Prostate gland (tissue), 2 donors: ENCODE data around the gene RBFOX1. TPM values are rescaled to one million over a fixed set of nuclear protein-coding genes. Genes with fewer than 3 reads are reported as not detected.

ENCODE experiments used
- DNase-seq: peaks from one replicate; pipeline ENCODE4 v3.0.0-alpha.2; 2019; ENCODE audit warnings: low spot score
- H3K27ac ChIP-seq, 2 donors: fragments of 200-600 bp; sonication (generic); 2 replicates each; pipeline ENCODE4 v1.5.1; 2017 to 2019
- H3K27me3 ChIP-seq: fragments of 200-600 bp; sonication (generic); replicated peaks from 2 replicates; pipeline ENCODE4 v1.5.1; 2019; ENCODE audit not compliant: insufficient read depth
- H3K36me3 ChIP-seq, 2 donors: fragments of 200-600 bp; sonication (generic); 1 replicate in 1 of 2; 2 replicates in 1 of 2; pipeline versions ENCODE4 v1.5.1 to v1.8.1; 2017 to 2019
- H3K4me1 ChIP-seq: fragments of 200-600 bp; sonication (generic); replicated peaks from 2 replicates; pipeline ENCODE4 v1.5.1; 2019
- H3K4me3 ChIP-seq, 2 donors: fragments of 200-600 bp; sonication (generic); 2 replicates each; pipeline ENCODE4 v1.5.1; 2017 to 2019
- H3K9me3 ChIP-seq: fragments of 200-600 bp; sonication (generic); 2 replicates; pipeline ENCODE4 v1.5.1; 2017
- POLR2A ChIP-seq: fragments of 450-650 bp; IDR thresholded peaks from one replicate; pipeline ENCODE4 v1.6.1; 2016; ENCODE audit warnings: antibody characterized with exemption, mild to moderate bottlenecking
- POLR2AphosphoS5 ChIP-seq: sonication (generic); formaldehyde crosslinking; IDR thresholded peaks from one replicate; pipeline ENCODE4 v1.6.1; 2017; ENCODE audit warnings: antibody characterized with exemption
- WGBS: methylation state at CpG from one replicate; pipeline ENCODE4 v1.1.5; 2018; 5-methylcytosine and 5-hydroxymethylcytosine counted together
- intact Hi-C: fragments of 100-400 bp; cut with DNase I; formaldehyde crosslinking; loops from one replicate; pipeline ENCODE4 v1.14.2; 2022
- total RNA-seq, 2 donors: library from RNA; depleted of rRNA; stranded (reverse); fragments of >200 nt; gene quantifications; one replicate each; pipeline ENCODE4 v1.1.0, GENCODE V29; 2016
- TF ChIP-seq, protein P1 (sequence below), 4 experiments: fragments of 200-600 bp in 2 of 4; fragments of 450-650 bp in 2 of 4; sonication (generic) in 2 of 4; IDR thresholded peaks; 1 replicate in 3 of 4; 2 replicates in 1 of 4; pipeline ENCODE4 v1.5.1; 2016 to 2019; ENCODE audit warnings: antibody characterized with exemption in 4 of 4, mild to moderate bottlenecking in 2 of 4, moderate library complexity in 2 of 4

RBFOX1 gene
- total RNA-seq = 1 to 10 TPM; 1.3 to 1.5 TPM

DNA sequence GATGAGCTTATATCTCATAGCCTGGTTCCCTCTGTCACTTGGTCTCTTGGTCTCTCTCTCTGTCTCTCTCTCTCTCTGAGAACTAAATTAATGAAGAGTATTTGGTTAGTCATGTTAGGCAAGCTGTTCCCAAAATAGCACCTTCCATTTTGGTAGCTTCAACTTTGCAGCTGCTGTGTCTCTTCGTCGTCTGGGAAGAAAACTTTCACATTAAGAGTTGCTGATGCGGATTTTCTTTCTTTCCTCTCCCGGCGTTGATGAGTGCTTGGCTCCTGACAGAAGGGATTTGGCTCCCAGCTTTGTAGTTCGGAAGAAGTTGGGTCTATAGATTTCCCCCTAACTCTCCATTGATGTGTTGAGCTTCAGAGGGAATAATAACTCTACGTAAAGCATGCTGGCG, at the start of gene RBFOX1:
TSS of gene RBFOX1 (plus strand) at position 235 of the 400 bp plus-strand sequence.
- no peak within 1 kb of the TSS for H3K27ac ChIP-seq
- H3K4me1 ChIP-seq = no peaks in the 10 kb centered on the region
- intact Hi-C loops = no loop called here
- H3K36me3 ChIP-seq = no peaks in the 10 kb centered on the region
- no peaks in the 10 kb centered on the region for H3K9me3 ChIP-seq
- 66% methylated on average over 8 of the region's 8 CpGs for WGBS
- no peak within 1 kb of the TSS for H3K4me3 ChIP-seq
- no peak for TF ChIP-seq POLR2A
- TF ChIP-seq, protein P1, sequence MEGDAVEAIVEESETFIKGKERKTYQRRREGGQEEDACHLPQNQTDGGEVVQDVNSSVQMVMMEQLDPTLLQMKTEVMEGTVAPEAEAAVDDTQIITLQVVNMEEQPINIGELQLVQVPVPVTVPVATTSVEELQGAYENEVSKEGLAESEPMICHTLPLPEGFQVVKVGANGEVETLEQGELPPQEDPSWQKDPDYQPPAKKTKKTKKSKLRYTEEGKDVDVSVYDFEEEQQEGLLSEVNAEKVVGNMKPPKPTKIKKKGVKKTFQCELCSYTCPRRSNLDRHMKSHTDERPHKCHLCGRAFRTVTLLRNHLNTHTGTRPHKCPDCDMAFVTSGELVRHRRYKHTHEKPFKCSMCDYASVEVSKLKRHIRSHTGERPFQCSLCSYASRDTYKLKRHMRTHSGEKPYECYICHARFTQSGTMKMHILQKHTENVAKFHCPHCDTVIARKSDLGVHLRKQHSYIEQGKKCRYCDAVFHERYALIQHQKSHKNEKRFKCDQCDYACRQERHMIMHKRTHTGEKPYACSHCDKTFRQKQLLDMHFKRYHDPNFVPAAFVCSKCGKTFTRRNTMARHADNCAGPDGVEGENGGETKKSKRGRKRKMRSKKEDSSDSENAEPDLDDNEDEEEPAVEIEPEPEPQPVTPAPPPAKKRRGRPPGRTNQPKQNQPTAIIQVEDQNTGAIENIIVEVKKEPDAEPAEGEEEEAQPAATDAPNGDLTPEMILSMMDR (IDR thresholded peaks at IDR 0.05) = no peak
- no peak for TF ChIP-seq POLR2AphosphoS5
- no peak for DNase-seq
- no peaks in the 10 kb centered on the region for H3K27me3 ChIP-seq

DNA sequence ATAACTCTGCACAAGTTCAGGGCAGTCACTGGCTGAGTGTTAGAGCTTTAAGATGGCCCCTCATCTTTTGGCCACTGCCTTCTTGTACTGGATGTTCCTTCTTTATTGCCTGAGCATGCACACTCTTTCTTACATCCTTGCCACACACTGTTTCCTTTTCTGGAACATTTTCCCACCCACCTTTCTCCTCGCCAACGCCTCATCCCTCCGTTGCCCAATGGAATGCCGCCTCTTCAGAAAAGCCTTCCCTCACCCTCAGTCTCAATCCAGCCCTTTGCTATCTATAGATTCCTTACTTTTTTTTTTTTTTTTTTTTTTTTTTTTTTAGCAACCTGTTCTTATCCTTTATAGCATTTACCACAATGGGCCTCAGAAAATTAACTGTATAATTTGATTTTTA, 47.9 kb upstream of the RBFOX1 start:
- intact Hi-C loops = no loop called here
- Histone ChIP-seq H3K27ac (no peak overlapping the region), H3K9me3 (no peaks in the 10 kb centered on the region), H3K36me3 (no peaks in the 10 kb centered on the region), H3K4me3 (no peak overlapping the region), H3K27me3 (no peaks in the 10 kb centered on the region), H3K4me1 (no peaks in the 10 kb centered on the region)
- WGBS = 89% methylated on average over 4 of the region's 4 CpGs
- DNase-seq = no peak
- TF ChIP-seq, protein P1 (IDR thresholded peaks at IDR 0.05) = no peak
- TF ChIP-seq POLR2AphosphoS5 (no peak), POLR2A (no peak)

- no peak for TF ChIP-seq POLR2AphosphoS5
- TF ChIP-seq, protein P1 (IDR thresholded peaks at IDR 0.05) = no peak
- no peak for TF ChIP-seq POLR2A
- Histone ChIP-seq H3K9me3 (no peaks in the 10 kb centered on the region), H3K27ac (no peak overlapping the region), H3K4me3 (no peak overlapping the region), H3K4me1 (no peaks in the 10 kb centered on the region), H3K36me3 (no peaks in the 10 kb centered on the region), H3K27me3 (no peaks in the 10 kb centered on the region)
- intact Hi-C loops = no loop called here
- WGBS = 86% methylated on average over 2 of the region's 2 CpGs
- DNase-seq = no peak
Measured at GRCh38 chr16:7285520-7285919, 47.1 kb upstream of the RBFOX1 start.

DNA sequence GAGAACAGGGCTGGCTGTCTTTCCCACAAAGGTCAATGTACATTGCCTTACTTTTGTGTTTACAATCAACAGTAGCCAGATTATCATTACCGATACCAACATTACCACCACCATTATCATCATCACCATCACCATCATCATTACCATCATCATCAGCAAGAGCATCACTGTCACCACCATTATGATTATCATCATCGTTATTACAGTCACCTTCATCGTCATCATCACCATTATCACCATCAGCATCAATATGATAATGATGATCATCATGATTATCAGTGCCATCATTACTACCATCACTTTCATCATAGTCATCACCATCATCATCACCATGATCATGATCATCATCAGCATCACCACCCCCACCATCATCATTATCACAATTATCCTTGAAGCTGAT, 43.3 kb upstream of the RBFOX1 start:
- Histone ChIP-seq H3K9me3 (no peaks in the 10 kb centered on the region), H3K27ac (no peak overlapping the region), H3K4me1 (no peaks in the 10 kb centered on the region), H3K27me3 (no peaks in the 10 kb centered on the region), H3K36me3 (no peaks in the 10 kb centered on the region), H3K4me3 (no peak overlapping the region)
- DNase-seq = no peak
- WGBS = 90% methylated on average over 3 of the region's 3 CpGs
- intact Hi-C loops = no loop called here
- no peak for TF ChIP-seq POLR2A
- TF ChIP-seq, protein P1 (IDR thresholded peaks at IDR 0.05) = no peak
- no peak for TF ChIP-seq POLR2AphosphoS5

DNA sequence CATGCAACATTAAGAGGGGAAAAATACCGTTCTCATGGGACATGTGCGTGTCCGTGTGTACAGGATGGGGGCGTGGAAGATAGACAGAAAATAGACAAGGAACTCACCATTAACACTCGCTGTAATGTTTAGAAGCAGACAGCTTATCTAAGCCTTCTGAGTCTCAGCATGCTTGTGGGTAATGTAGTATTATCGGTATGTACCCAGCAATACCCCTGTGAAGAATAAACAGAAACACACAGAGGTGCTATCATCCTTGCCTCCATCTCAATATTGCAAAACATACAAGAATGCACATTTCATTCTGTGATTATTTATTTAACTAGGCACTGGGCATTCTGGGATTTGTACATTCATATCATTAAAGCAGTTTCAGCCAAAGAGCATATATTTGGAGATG, 42.0 kb upstream of the RBFOX1 start:
- Histone ChIP-seq H3K36me3 (no peaks in the 10 kb centered on the region), H3K4me1 (no peaks in the 10 kb centered on the region), H3K9me3 (no peaks in the 10 kb centered on the region), H3K27ac (no peak overlapping the region), H3K4me3 (no peak overlapping the region), H3K27me3 (no peaks in the 10 kb centered on the region)
- DNase-seq = no peak
- WGBS = 84% methylated on average over 6 of the region's 6 CpGs
- TF ChIP-seq, protein P1 (IDR thresholded peaks at IDR 0.05) = no peak
- TF ChIP-seq POLR2AphosphoS5 (no peak), POLR2A (no peak)
- intact Hi-C loops = no loop called here
